HepG2 (cell line): ENCODE measurements around the gene ZBTB44. TPM values are rescaled to one million over a fixed set of nuclear protein-coding genes. Genes with fewer than 3 reads are reported as not detected.

Experiments used
- DMAP1 ChIP-seq: IDR thresholded peaks from 2 replicates; pipeline ENCODE4 v1.6.1; 2016
- JDP2 ChIP-seq: sonication (generic); formaldehyde crosslinking; IDR thresholded peaks from 2 replicates; pipeline ENCODE4 v1.8.1; 2022; ENCODE audit warnings: missing genetic modification reagents, borderline replicate concordance
- KLF16 ChIP-seq, 2 experiments: sonication (generic) in 1 of 2; formaldehyde crosslinking in 1 of 2; IDR thresholded peaks; 2 replicates each; pipeline versions ENCODE4 v1.6.1 to v1.8.0; 2016 to 2023; ENCODE audit warnings: missing genetic modification reagents in 2 of 2, missing compliant biosample characterization in 1 of 2
- NBN ChIP-seq: fragments of 450-650 bp; conservative IDR thresholded peaks from 2 replicates; pipeline ENCODE4 v1.6.1; 2017
- NFIC ChIP-seq: IDR thresholded peaks from 2 replicates; pipeline ENCODE4 v1.6.1; 2012; ENCODE audit warnings: mild to moderate bottlenecking, low read length, inconsistent platforms
- SKI ChIP-seq: fragments of 450-650 bp; IDR thresholded peaks from one replicate; pipeline ENCODE4 v1.6.1; 2018; ENCODE audit warnings: mild to moderate bottlenecking; ENCODE audit not compliant: partially characterized antibody
- SP140L ChIP-seq: sonication (generic); formaldehyde crosslinking; IDR thresholded peaks from 2 replicates; pipeline ENCODE4 v1.4.0; 2020; ENCODE audit warnings: missing genetic modification reagents, borderline replicate concordance
- SRF ChIP-seq: IDR thresholded peaks from 2 replicates; pipeline ENCODE4 v1.6.1; 2011; ENCODE audit warnings: mild to moderate bottlenecking, low read depth, low read length, moderate library complexity
- ZC3H13 ChIP-seq: sonication (generic); formaldehyde crosslinking; IDR thresholded peaks from 2 replicates; pipeline ENCODE4 v1.8.1; 2023; ENCODE audit warnings: mild to moderate bottlenecking, missing genetic modification reagents, moderate library complexity
- ZNF274 ChIP-seq: sonication (generic); formaldehyde crosslinking; IDR thresholded peaks from 2 replicates; pipeline ENCODE4 v1.5.1; 2020; ENCODE audit warnings: mild to moderate bottlenecking, missing genetic modification reagents
- ZNF33B ChIP-seq: sonication (generic); formaldehyde crosslinking; IDR thresholded peaks from 2 replicates; pipeline ENCODE4 v1.5.1; 2020; ENCODE audit warnings: mild to moderate bottlenecking, missing genetic modification reagents
- ZNF546 ChIP-seq: sonication (generic); formaldehyde crosslinking; conservative IDR thresholded peaks from 2 replicates; pipeline ENCODE4 v1.8.1; 2023; ENCODE audit warnings: mild to moderate bottlenecking, missing genetic modification reagents
- polyA plus RNA-seq, 8 experiments: library from polyadenylated mRNA; depleted of rRNA in 3 of 8; stranded (reverse) in 7 of 8; unstranded in 1 of 8; fragments of >200 nt; fragmentation: Illumina TruSeq in 4 of 8; extraction: Trizol in 4 of 8; gene quantifications; 2 replicates each; pipeline versions ENCODE4 v1.2.1 to v1.2.3, GENCODE V29; 2011 to 2016; ENCODE audit warnings: low read depth in 4 of 8, missing spikeins in 1 of 8, mixed read lengths in 1 of 8; ENCODE audit not compliant: insufficient read depth in 1 of 8
- total RNA-seq, 5 experiments: library from RNA; depleted of rRNA; stranded (reverse); fragments of >200 nt; fragmentation: Illumina TruSeq; extraction: Trizol; gene quantifications; 2 replicates each; pipeline ENCODE4 v1.2.3, GENCODE V29; 2016; ENCODE audit warnings: low read depth in 1 of 5
- TF ChIP-seq, protein P1 (sequence below): IDR thresholded peaks from 2 replicates; pipeline ENCODE4 v1.6.1; 2016; ENCODE audit warnings: control low read depth
- TF ChIP-seq, protein P2 (sequence below): sonication (generic); formaldehyde crosslinking; IDR thresholded peaks from 2 replicates; pipeline ENCODE4 v1.5.1; 2020; ENCODE audit warnings: mild to moderate bottlenecking, missing genetic modification reagents, moderate library complexity
- TF ChIP-seq, protein P3 (sequence below): sonication (generic); formaldehyde crosslinking; IDR thresholded peaks from 2 replicates; pipeline ENCODE4 v1.5.1; 2020; ENCODE audit warnings: missing genetic modification reagents, mild to moderate bottlenecking, borderline replicate concordance

ZBTB44 gene
- total and polyA plus RNA-seq, 2 of the 13 experiments (the other 11 are each of a cell fraction or from before 2014, with no cell fraction given), result 22.8 to 23.6 TPM

DNA sequence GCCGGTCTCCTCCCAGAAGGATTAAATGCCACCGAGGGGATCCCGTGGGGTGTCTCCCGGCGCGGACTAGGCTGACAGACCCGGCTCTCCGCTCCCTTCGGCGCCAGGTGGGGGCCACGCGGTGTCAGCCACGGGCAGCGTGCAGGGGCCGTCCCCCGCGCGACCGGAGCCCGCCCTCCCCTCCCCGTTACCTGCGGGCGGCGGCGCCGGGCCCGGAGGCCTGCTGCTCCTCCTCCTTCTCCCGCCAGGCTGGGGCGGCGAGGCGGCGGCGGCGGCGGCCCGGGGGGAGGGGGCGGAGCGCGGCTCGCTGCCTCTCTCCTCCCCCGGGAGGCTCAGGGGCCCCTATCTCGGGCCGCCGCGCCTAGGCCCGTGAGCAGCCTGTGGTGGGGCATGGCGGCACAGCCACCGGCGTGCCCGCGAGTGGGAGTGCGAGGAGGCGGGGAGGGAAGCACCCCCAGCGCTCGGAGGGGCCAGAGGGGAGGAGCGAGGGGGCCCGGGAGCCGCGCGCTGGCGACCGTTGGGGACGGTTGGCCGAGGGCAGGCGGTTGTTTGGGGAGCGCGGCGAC, 450 bp downstream of the ZBTB44 start (continued):
- TF ChIP-seq, protein P1, sequence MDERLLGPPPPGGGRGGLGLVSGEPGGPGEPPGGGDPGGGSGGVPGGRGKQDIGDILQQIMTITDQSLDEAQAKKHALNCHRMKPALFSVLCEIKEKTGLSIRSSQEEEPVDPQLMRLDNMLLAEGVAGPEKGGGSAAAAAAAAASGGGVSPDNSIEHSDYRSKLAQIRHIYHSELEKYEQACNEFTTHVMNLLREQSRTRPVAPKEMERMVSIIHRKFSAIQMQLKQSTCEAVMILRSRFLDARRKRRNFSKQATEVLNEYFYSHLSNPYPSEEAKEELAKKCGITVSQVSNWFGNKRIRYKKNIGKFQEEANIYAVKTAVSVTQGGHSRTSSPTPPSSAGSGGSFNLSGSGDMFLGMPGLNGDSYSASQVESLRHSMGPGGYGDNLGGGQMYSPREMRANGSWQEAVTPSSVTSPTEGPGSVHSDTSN (CRISPR knock-in tag), result no peak
- TF ChIP-seq ZNF33B (no peak), ZNF274 (CRISPR knock-in tag) (peak; percentile 50; the same call in 1 of the 2 replicates), ZNF546 (CRISPR knock-in tag) (peak; percentile 55; the same call in 1 of the 2 replicates), NFIC (no peak), SP140L (no peak), SRF (no peak), DMAP1 (no peak; the same call in 1 of the 2 replicates), ZC3H13 (CRISPR knock-in tag) (0 out of 2 replicates have a peak, but pooled peaks have one; percentile 21), KLF16 (CRISPR knock-in tag; IDR thresholded peaks at IDR 0.05) (peak in 1 of 2 experiments; percentile 22; a peak in 1 of 4 replicates), JDP2 (CRISPR knock-in tag) (no peak; the same call in 1 of the 2 replicates), SKI (no peak), NBN (no peak)
- TF ChIP-seq, protein P2, sequence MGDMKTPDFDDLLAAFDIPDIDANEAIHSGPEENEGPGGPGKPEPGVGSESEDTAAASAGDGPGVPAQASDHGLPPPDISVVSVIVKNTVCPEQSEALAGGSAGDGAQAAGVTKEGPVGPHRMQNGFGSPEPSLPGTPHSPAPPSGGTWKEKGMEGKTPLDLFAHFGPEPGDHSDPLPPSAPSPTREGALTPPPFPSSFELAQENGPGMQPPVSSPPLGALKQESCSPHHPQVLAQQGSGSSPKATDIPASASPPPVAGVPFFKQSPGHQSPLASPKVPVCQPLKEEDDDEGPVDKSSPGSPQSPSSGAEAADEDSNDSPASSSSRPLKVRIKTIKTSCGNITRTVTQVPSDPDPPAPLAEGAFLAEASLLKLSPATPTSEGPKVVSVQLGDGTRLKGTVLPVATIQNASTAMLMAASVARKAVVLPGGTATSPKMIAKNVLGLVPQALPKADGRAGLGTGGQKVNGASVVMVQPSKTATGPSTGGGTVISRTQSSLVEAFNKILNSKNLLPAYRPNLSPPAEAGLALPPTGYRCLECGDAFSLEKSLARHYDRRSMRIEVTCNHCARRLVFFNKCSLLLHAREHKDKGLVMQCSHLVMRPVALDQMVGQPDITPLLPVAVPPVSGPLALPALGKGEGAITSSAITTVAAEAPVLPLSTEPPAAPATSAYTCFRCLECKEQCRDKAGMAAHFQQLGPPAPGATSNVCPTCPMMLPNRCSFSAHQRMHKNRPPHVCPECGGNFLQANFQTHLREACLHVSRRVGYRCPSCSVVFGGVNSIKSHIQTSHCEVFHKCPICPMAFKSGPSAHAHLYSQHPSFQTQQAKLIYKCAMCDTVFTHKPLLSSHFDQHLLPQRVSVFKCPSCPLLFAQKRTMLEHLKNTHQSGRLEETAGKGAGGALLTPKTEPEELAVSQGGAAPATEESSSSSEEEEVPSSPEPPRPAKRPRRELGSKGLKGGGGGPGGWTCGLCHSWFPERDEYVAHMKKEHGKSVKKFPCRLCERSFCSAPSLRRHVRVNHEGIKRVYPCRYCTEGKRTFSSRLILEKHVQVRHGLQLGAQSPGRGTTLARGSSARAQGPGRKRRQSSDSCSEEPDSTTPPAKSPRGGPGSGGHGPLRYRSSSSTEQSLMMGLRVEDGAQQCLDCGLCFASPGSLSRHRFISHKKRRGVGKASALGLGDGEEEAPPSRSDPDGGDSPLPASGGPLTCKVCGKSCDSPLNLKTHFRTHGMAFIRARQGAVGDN (CRISPR knock-in tag), result peak; percentile 76
- TF ChIP-seq, protein P3, sequence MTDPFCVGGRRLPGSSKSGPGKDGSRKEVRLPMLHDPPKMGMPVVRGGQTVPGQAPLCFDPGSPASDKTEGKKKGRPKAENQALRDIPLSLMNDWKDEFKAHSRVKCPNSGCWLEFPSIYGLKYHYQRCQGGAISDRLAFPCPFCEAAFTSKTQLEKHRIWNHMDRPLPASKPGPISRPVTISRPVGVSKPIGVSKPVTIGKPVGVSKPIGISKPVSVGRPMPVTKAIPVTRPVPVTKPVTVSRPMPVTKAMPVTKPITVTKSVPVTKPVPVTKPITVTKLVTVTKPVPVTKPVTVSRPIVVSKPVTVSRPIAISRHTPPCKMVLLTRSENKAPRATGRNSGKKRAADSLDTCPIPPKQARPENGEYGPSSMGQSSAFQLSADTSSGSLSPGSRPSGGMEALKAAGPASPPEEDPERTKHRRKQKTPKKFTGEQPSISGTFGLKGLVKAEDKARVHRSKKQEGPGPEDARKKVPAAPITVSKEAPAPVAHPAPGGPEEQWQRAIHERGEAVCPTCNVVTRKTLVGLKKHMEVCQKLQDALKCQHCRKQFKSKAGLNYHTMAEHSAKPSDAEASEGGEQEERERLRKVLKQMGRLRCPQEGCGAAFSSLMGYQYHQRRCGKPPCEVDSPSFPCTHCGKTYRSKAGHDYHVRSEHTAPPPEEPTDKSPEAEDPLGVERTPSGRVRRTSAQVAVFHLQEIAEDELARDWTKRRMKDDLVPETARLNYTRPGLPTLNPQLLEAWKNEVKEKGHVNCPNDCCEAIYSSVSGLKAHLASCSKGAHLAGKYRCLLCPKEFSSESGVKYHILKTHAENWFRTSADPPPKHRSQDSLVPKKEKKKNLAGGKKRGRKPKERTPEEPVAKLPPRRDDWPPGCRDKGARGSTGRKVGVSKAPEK (CRISPR knock-in tag), result no peak
